NCI-H128 (cell line): Measurements from ENCODE around the gene SCEL.
A peak's percentile ranks its signal among the peaks of the same experiment; 100 is the strongest.
"Not testable (repeated sequence)": the region's sequence is repeated elsewhere in the genome, so short reads cannot be mapped to it uniquely, and the experiment has no call there.

Experiments used
- DNase-seq: peaks from one replicate; lab custom pipeline; 2025; ENCODE audit not compliant: unreplicated experiment; lab: John Stamatoyannopoulos, UW

SCEL gene, protein sequence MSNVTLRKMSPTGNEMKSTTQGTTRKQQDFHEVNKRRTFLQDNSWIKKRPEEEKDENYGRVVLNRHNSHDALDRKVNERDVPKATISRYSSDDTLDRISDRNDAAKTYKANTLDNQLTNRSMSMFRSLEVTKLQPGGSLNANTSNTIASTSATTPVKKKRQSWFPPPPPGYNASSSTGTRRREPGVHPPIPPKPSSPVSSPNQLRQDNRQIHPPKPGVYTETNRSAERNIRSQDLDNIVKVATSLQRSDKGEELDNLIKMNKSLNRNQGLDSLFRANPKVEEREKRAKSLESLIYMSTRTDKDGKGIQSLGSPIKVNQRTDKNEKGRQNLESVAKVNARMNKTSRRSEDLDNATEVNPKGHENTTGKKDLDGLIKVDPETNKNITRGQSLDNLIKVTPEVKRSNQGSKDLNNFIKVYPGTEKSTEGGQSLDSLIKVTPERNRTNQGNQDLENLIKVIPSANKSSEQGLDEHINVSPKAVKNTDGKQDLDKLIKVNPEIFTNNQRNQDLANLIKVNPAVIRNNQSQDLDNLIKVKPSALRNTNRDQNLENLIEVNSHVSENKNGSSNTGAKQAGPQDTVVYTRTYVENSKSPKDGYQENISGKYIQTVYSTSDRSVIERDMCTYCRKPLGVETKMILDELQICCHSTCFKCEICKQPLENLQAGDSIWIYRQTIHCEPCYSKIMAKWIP

DNA sequence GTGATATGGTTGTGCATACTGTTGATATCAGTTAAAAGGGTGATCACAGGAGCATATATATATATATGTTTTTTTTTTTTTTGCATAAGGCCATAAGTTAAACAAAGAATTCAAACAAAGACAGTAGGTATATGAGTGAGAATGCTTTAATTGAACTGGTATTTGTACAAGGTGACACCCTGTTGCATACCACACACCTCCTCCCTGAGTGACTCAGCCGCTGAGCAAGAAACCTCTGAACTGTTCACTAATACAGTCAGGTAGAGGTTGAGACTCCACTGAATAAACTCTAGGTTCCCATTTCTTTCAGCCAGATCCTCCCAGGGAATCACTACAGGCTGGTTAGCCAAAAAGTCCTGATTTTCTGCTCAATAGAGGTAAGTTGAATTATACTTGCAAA is at the start of gene SCEL:
SCEL (plus strand) TSS at position 259 of the 400 bp plus-strand sequence. CDS start 20,170 bp downstream, outside the sequence.
- DNase-seq: no peak

DNA sequence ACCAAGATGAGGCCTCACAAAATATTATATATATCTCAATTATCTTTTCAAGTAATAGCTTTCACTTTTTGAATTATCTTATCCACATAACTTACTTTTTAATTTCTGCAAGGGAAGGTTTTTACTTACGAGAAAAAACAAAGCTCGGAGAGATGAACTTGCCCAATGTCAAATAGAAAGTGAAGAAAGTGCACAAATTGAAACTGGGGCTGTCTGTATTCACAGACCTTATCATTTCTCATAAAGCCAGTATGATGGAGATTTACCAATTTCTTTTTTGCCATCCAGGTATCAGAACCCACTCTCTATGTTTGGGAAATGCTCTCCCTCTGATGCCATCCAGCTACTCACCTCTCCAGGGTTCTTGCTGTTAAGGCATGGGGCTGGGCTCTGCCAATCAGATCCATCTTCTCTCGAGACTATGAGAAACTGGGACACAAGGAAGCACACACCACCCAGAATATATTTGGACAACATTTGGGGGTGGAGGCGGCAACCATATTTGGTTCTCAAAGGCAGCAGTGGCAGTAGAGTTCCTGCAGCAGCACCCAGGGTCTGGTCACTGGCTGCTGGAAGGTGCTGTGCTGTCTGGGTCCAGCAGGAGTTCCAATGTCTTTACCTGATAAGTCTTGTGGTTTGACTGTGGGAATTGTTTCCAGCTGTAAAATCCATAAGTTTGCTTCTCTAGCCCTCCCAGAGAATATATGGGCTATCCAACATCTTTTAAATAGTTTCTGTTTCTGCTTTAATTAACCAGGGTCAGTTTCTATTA is 45.8 kb upstream of the SCEL start:
- no peak for DNase-seq

DNA sequence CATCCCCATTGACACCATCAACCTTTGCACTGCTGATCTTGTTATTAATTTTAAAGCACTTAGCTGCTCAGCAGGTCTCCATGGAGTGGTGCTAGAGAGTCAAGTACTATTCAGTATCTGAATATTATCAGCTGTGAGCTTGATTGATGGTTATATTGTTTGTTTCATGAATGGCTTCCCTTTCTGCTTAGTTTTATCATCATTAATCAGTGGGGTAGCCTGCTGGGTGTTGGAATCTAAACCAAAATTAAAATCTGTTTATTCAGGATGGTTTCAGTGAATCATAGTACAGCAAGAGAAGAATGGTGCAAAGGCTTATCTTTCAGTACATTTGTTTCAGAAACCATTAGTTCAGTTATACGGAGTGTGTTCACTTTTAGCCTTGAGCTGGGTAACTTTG is 42.5 kb upstream of the SCEL start:
- DNase-seq: peak; percentile 64

DNA sequence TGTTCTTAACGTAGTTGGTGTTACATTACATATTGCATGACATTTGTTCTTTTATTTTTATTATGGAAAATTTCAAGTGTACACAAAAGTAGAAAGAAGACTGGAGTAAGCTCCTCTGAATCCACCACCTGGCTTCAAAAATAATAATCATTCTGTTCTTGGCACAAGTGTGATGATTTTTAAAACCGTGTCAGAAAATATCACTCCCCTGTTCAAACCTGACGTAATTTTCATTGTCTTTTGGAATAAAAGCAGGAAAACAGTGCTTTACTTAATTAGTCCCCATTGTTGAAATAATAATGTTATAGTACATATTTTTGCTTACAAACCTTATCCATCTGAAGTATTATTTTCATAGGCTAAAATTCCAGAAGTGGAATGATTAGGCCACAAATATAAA is 41.3 kb upstream of the SCEL start:
- DNase-seq: no peak

DNA sequence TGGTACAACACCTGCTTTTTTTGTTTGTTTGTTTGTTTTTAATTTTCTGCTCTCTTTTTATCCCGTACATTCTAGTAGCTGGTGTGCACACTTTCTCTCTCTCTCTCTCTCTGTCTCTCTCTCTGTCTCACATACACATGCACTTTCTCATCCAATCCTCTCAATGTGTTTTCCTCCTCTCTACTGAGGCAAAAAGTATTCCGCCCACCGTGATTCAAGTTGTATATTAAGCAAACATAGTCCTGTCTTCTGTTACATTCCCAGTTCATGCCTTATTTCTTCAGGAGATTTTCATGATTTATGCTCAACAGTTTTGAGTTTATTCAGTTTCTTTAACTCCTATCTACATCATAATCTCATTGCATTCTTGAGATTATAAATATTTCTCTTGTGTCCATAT is 38.2 kb upstream of the SCEL start:
- DNase-seq: no peak

DNA sequence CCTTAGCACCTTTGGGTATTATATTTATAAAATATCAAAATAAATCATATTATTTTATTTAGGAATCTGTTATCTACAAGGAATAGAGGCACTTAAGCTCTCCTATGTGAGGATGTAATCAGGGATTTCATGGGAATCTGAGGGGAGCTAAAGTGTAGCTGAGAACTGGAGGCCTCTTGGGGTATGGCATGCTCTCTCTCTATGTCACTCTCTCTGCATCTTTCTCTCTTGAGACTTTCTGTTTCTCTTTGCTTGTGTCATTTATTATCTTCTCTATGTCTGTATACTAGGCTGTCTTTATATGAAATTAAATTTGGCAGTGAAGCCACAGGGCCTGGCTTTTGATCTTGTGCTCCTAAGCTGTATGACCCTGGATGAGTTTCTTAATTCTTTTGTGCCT is 37.7 kb upstream of the SCEL start:
- DNase-seq: no peak

DNA sequence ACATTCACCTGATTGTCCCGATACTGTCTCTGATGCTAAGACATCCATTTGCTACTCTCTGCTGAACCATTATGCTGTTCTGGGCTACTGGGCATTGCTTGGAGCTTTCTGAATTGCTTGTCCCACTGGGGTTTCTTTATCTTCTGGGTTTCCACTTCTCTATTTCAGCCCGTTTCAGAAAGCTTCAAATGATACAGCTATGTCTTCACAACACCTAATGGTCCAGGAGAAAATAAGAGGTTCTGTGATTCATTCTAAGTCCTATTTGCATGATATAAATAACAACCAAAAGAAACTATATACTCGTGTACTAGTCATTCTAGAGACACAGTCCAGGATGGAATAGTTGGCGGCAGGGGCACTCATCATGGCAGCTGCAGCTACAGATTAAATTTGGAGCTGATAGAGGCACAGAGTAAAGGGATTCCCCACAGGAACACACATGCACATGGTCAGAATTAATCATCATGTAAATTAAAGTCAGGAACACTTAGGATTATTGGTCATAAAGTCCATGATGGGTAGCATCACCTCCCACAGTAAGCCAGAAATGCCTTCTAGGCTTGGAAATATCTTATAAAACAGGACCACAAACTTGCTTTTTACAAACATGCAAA is 33.3 kb upstream of the SCEL start:
- no peak for DNase-seq

DNA sequence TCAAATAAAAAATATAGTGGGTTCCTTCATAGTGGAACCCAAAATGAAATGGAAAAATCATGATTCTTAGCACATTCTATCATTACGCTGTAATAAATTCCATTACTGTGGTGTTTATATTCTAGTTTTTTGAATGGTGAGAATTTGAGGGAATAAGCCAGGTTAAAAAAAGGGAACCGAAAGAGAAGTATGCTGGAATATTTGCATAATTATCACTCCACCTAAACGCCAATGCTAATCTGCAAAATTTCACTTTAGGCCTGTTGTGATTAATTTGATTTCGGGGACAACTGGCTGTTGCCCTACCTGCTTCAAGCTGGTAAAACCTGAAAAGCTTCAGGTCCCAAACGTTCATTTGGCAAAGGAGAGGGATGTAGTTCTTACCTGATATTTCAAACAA is 32.1 kb upstream of the SCEL start:
- DNase-seq: no peak

DNA sequence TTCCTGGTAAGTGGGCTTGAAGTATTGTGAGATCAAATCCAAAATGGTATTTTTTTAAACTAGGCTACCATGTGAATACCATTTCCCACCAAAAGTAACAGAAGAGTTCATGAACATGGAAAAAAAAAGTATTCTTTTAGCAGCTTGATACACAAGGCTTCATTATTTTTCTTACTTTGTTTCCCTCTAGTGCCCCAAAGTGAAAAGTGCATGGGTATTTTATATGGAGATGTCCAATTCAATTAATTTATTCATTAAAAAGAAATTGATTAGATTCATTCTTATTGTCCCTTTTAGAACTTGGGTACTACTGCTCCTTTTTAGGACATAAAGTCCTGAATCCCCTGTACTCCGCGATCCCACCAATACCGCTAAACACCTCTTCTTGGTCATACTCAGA is 28.6 kb upstream of the SCEL start:
- no peak for DNase-seq

DNA sequence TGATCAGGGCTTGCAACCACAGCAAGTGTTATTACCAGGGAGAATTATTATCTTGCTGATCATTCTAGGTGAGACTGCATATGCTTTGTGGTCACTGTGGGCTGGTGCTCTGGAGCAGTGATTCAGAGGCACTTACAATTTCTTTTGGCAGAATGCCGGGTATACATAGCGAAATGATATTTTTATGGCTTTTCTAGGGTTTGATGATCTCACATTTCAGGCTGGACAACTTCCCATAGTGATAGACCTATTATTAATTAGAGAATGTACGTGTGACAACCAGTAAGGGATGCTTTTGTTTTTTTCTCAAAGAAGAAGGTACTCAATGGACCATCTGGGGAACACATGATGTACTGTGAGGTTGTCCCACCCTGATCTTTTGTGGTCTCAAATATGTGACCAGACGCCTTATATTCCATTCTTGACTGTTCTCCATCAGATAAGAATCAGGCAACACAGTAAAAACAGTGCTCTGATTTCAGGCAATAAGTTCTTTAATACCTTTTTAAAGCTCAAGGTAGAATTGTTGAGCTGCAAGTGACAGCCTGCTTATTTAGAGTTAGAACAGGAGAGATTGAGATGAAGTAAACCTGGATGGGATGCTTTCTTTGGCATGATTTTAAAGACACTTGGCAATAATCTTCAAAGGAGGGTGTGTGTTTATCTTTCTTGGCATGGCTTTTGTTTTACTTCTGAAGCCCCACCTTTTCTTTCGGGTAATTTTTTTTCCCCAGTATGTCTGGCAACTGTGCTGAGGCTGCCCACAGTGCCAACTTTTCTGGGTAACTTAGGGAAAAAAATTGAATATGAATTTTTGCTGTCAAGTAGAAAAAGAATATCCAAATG is 27.4 kb upstream of the SCEL start:
- DNase-seq: no peak

DNA sequence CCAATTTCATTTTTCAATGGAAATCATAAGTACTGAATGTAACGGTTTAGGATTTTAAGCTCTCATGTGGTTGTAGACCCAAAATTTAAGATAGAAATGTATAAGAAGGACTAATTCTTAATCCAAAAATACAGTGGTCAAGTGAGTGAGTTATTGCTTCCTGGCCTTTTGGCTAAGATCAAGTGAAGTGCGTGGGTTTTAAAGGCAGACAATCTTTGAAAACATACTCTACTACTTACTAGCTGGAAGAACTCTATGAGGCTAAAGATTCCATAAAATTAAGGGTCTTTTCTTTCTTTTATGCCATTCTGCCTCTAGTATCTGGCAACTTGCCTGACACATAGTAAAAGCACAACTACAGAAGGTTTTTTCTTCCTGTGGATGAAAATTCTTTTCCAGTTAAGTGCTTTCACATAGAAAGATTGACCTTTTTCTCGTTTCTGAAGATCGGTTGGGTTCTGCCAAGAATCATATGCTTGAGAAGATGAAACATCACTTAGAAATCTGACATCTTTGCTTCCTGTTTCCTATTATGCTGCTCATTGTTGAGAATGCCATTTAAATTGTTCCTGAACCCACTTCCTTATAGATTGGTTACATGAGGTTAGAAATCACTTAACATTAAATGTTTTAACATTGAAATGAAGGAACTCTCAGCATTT is 26.4 kb upstream of the SCEL start:
- DNase-seq: no peak

DNA sequence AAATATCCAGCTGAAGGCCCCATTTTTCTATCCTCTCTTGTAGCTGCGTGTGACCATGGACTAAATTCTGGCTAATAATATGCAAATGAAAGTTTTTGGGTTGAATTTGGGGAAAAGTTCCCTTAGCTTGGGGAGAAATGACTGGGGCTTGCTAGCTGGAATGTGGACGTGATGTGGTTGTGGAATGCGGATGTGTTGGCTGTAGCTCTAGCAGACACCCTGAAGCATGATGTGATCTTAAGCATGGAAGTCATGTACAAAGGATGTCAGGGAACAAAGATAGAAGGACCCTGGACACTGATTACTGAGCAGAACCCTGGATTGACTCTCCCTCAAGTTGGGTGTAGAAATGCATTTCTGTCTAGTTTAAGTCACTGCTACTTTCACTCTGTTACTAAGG is 25.4 kb upstream of the SCEL start:
- no peak for DNase-seq

DNA sequence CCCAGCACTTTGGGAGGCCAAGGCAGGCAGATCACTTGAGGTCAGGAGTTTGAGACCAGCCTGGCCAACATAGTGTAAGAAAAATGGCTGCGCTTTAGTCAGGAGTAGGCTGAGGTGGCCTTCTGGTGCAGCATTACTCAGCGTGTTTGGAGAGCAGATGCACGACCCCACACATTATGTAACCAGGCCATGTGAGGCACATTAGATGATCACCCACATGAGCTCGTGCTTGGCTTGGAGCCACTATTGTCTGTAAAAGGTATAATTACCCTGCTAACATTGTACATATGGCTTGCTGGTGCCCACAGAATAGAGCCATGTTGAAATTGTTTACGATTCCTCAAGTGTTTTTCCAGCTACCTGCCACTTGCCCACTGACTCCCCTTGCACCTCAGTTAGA is 24.0 kb upstream of the SCEL start:
- no peak for DNase-seq

DNA sequence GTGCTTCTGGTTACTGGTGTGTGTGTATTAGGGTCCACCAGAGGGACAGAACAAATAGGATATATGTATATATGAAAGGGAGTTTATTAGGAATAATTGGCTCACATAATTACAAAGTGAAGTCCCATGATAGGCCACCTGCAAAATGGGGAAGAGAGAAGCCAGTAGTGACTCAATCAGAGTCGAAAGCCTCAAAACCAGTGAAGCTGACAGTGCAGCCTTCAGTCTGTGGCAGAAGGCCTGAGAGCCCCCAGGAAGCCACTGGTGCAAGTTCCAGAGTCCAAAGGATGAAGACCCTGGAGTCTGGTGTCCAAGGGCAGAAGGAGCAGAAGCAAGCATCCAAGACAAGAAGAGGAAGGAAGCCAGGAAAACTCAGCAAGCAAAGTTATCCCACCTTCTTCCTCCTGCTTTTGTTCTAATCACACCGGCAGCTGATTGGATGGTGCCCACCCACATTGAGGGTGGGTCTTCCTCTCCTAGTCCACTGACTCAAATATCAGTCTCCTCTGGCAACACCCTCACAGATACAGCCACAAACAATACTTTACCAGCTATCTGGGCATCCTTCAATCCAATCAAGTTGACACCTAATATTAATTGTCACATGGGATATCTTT is 21.7 kb upstream of the SCEL start:
- no peak for DNase-seq

DNA sequence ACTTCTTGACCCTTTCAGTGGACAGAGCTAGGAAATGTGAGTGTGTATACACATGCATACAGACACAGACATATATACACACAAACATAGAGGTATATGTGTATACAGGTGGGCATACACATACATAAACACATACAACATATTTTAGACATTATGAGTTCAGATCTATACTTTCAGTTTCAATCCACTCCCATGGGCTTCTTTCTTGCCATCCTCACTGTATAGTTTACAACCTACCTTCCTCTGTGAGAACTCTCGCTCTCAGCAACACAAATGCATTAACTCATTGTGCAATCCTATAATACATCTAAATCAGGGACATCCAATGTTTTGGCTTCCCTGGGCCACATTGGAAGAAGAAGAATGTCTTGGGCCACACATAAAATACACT is 21.2 kb upstream of the SCEL start:
- no peak for DNase-seq

DNA sequence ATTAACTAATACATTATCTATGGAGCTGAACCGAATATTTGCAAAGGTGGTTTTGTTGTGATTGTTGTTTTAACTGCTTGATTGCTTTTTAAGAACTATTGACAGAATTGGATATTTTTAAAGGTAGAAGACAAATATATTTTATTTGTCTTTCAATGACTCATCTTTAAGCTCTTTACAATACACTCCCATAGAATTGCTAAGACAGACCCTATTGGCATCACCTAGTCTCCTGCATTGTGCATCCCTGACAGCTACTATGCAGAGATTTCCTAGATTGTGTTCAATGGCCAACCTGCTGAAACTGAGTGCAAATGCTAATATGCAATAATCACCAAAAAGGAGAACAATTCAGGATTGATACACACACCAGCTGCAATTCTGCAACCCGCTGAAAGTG is 19.7 kb upstream of the SCEL start:
- no peak for DNase-seq

DNA sequence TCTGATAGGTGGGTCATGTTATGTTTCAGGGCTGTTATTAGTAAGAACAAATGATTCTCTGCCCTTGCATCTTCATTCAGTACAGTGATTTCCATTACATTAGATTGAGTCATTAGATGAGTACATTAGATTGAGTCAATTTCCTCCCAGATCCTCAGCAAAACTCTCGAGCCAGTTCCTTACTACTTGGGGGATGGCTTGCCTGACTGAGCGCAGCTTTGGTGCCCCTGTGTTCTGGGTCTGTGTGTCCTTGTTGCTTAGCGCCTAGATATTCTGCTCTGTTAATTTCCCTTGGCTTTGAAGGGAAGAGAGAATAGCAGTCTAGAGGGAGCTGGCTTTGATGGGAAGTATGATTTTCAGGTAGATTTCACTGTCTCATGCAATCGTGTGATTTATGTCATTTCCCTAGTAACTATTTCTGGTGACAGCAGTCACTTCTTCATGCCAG is 19.1 kb upstream of the SCEL start:
- DNase-seq: no peak

DNA sequence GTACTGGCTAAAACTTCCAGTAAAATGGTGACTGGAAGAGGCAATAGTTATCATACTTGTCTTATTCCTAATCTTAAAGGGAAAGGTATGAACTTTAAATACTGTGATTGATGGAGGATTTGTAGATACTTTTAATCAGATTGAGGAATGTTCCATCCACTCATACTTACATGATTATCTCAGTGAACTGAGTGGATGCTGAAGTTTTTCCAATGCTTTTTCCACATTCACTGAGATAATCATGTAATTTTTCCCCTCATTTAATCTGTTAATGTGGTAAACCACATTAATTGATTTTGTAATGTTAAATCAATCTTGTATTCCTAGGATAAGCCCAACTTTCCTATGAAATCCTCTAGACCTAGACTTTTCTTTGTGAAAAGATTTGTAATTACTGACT is 17.2 kb upstream of the SCEL start:
- DNase-seq: no peak

DNA sequence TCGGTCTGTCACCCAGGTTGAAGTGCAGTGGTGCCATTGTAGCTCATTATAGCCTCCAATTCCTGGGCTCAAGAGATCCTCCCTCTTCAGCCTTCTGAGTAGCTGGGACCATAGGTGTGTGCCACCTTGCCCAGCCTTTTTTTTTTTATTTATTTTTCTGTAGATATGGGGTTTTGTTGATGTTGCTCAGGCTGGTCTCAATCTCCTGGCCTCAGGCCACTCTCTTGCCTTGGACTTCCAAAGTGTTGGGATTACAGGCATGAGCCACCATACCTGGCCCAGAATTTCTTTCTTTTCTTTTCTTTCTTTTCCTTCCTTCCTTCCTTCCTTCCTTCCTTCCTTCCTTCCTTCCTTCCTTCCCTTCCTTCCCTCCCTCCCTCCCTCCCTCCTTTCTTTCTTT is 16.1 kb upstream of the SCEL start:
- DNase-seq: not testable (repeated sequence)

DNA sequence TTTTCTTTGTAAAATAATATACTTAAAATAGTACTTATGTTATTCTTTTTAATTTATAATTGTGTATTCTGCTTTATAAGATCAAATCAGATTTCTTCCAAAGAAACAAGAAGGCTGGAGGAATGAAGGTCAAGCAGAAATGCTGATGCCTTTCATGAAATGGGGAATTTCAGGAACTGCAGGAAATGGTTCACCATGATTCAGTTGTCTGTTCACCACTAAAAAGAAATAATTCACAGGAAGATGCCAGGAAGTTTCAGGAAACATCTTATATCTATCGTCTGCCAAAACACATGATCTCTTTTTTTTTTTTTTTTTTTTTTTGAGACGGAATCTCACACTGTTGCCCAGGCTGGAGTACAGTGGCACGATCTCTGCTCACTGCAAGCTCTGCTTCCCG is 15.7 kb upstream of the SCEL start:
- DNase-seq: no peak
